HG02610 (cell line): ENCODE measurements around the gene AAK1.
A peak's percentile ranks its signal among the peaks of the same experiment; 100 is the strongest.
"Not testable (repeated sequence)": the region's sequence is repeated elsewhere in the genome, so short reads cannot be mapped to it uniquely, and the experiment has no call there.

Experiments
- ATAC-seq: cut with Tn5 transposase; IDR thresholded peaks from one replicate; pipeline ENCODE4 v1.9.1; 2021; ENCODE audit warnings: mild to moderate bottlenecking, moderate library complexity; ENCODE audit not compliant: unreplicated experiment

Gene AAK1

GRCh38 chr2:69576880-69577279, 66.7 kb downstream of the AAK1 start:
- no peak for ATAC-seq

- no peak for ATAC-seq
These were observed 67.6 kb downstream of the AAK1 start for GRCh38 chr2:69575926-69576325.

GRCh38 chr2:69575371-69575770, 68.2 kb downstream of the AAK1 start:
- not testable (repeated sequence) for ATAC-seq

GRCh38 chr2:69572641-69573040, 70.9 kb downstream of the AAK1 start:
- no peak for ATAC-seq

GRCh38 chr2:69571189-69571588, 72.3 kb downstream of the AAK1 start:
- no peak for ATAC-seq

GRCh38 chr2:69570474-69570873, 73.1 kb downstream of the AAK1 start:
- no peak for ATAC-seq

GRCh38 chr2:69567909-69568300, 75.6 kb downstream of the AAK1 start:
- ATAC-seq = no peak

GRCh38 chr2:69567157-69567908, 76.2 kb downstream of the AAK1 start:
- ATAC-seq = no peak

- ATAC-seq = no peak
These were observed 76.9 kb downstream of the AAK1 start for GRCh38 chr2:69566669-69567068.

GRCh38 chr2:69565431-69565839, 78.1 kb downstream of the AAK1 start:
- peak; percentile 72 for ATAC-seq

- no peak for ATAC-seq
These were observed 78.9 kb downstream of the AAK1 start for GRCh38 chr2:69564604-69565003.

GRCh38 chr2:69563021-69563420, 80.5 kb downstream of the AAK1 start:
- no peak for ATAC-seq

GRCh38 chr2:69561101-69561500, 82.4 kb downstream of the AAK1 start:
- no peak for ATAC-seq

GRCh38 chr2:69560147-69560482, 83.4 kb downstream of the AAK1 start:
- ATAC-seq = no peak

GRCh38 chr2:69559442-69560146, 83.9 kb downstream of the AAK1 start:
- ATAC-seq = peak; percentile 40

GRCh38 chr2:69556008-69556407, 87.5 kb downstream of the AAK1 start:
- no peak for ATAC-seq

GRCh38 chr2:69554981-69555380, 88.6 kb downstream of the AAK1 start:
- peak; percentile 84 for ATAC-seq

GRCh38 chr2:69554568-69554967, 89.0 kb downstream of the AAK1 start:
- ATAC-seq = peak; percentile 39

GRCh38 chr2:69553991-69554390, 89.5 kb downstream of the AAK1 start:
- no peak for ATAC-seq

GRCh38 chr2:69550511-69550910, 93.0 kb downstream of the AAK1 start:
- ATAC-seq = not testable (repeated sequence)

GRCh38 chr2:69549421-69549820, 94.1 kb downstream of the AAK1 start:
- ATAC-seq = no peak

GRCh38 chr2:69547984-69548715, 95.4 kb downstream of the AAK1 start:
- ATAC-seq = no peak
